GM13977 (cell line): ENCODE measurements around the gene CCDC91.
"Not testable (repeated sequence)": the region's sequence is repeated elsewhere in the genome, so short reads cannot be mapped to it uniquely, and the experiment has no call there.

ENCODE experiments used
- DNase-seq: peaks from one replicate; pipeline ENCODE4 v3.0.0; 2012; ENCODE audit warnings: low spot score
- CTCF ChIP-seq: IDR thresholded peaks from 2 replicates; pipeline ENCODE4 v1.5.1; 2012; ENCODE audit warnings: mild to moderate bottlenecking, control low read depth; ENCODE audit not compliant: insufficient read depth; ENCODE audit errors: extremely low read depth, missing control alignments
- in situ Hi-C: fragments of 300-500 bp; cut with MboI; formaldehyde crosslinking; loops from one replicate; pipeline ENCODE4 v1.12.0; 2022; ENCODE audit warnings: low sequenced_read_pairs, low pct_unique_long_range_greater_than_20kb, mixed read lengths, inconsistent platforms; ENCODE audit not compliant: unreplicated experiment

The CCDC91 gene

GRCh38 chr12:28189784-28190320, 404 bp upstream of the CCDC91 start:
- DNase-seq = no peak
- TF ChIP-seq CTCF = no peak
- in situ Hi-C loops = loop anchor here (25.0 kb wide), 1 partner anchor 453 kb away; no protein-coding TSS in a partner anchor

- DNase-seq = no peak
- in situ Hi-C loops = loop anchor here (25.0 kb wide), 1 partner anchor 454 kb away; no protein-coding TSS in a partner anchor
- no peak for TF ChIP-seq CTCF
These were observed 1.1 kb downstream of the CCDC91 start for GRCh38 chr12:28191051-28192048.

- DNase-seq = no peak
- no peak for TF ChIP-seq CTCF
- in situ Hi-C loops = loop anchor here (25.0 kb wide), 1 partner anchor 455 kb away; no protein-coding TSS in a partner anchor
These were observed 1.9 kb downstream of the CCDC91 start for GRCh38 chr12:28192125-28192524.

GRCh38 chr12:28194621-28195020, 4.4 kb downstream of the CCDC91 start:
- in situ Hi-C loops = loop anchor here (25.0 kb wide), 1 partner anchor 457 kb away; no protein-coding TSS in a partner anchor

GRCh38 chr12:28201136-28201535, 10.9 kb downstream of the CCDC91 start:
- DNase-seq, in situ Hi-C loops: not testable (repeated sequence)

More at GRCh38 chr12:28194621-28195020, 4.4 kb downstream of the CCDC91 start:
- DNase-seq = not testable (repeated sequence)

- in situ Hi-C loops = no loop called here
- no peak for DNase-seq
- no peak for TF ChIP-seq CTCF
These were observed 12.3 kb downstream of the CCDC91 start for GRCh38 chr12:28202374-28203130.

GRCh38 chr12:28209782-28210181, 19.5 kb downstream of the CCDC91 start:
- in situ Hi-C loops = no loop called here
- DNase-seq = no peak
- no peak for TF ChIP-seq CTCF
